T-helper 2 cell treated with Interferon-gamma antibody and Interleukin-4, amounts not matched to agents 5 μg/mL and 100 μg/mL, for 36 hours (primary cell): ENCODE measurements around the gene TRABD2A.
"Not testable (repeated sequence)": the region's sequence is repeated elsewhere in the genome, so short reads cannot be mapped to it uniquely, and the experiment has no call there.

Source experiments
- DNase-seq: peaks from one replicate; pipeline ENCODE4 v3.0.0; 2021; ENCODE audit warnings: low spot score
- H3K27ac Mint-ChIP-seq: one replicate; pipeline ENCODE4 v1.8.0; 2021; ENCODE audit warnings: mild to moderate bottlenecking, mixed read lengths
- H3K27me3 Mint-ChIP-seq: one replicate; pipeline ENCODE4 v1.8.0; 2021; ENCODE audit warnings: low read depth, mixed read lengths
- H3K36me3 Mint-ChIP-seq: one replicate; pipeline ENCODE4 v1.8.0; 2021; ENCODE audit warnings: low read depth, mixed read lengths
- H3K4me1 Mint-ChIP-seq: one replicate; pipeline ENCODE4 v1.8.0; 2021; ENCODE audit warnings: low read depth, mixed read lengths
- H3K4me3 Mint-ChIP-seq: one replicate; pipeline ENCODE4 v1.8.0; 2022; ENCODE audit warnings: mild to moderate bottlenecking, moderate library complexity, mixed read lengths
- H3K9me3 Mint-ChIP-seq: one replicate; pipeline ENCODE4 v1.8.0; 2021; ENCODE audit warnings: mixed read lengths

Gene TRABD2A

GRCh38 chr2:84880645-84881521, at the start of gene TRABD2A:
TRABD2A (minus strand) TSS chr2:84881084; CDS start chr2:84881039, 45 bp downstream.
- peaks cover 48% of the 10 kb centered on the region for H3K4me1 Mint-ChIP-seq
- H3K4me3 Mint-ChIP-seq = peak within 1 kb of the TSS; percentile 95
- H3K36me3 Mint-ChIP-seq = peaks cover 12% of the 10 kb centered on the region
- H3K27ac Mint-ChIP-seq = peak within 1 kb of the TSS; percentile 97
- DNase-seq = peak; percentile 77
- H3K9me3 Mint-ChIP-seq = no peaks in the 10 kb centered on the region
- no peaks in the 10 kb centered on the region for H3K27me3 Mint-ChIP-seq

GRCh38 chr2:84927275-84927627, 46.4 kb upstream of the TRABD2A start:
- H3K36me3 Mint-ChIP-seq = peaks cover 5% of the 10 kb centered on the region
- H3K4me1 Mint-ChIP-seq = peaks cover 48% of the 10 kb centered on the region
- H3K9me3 Mint-ChIP-seq = peaks cover 5% of the 10 kb centered on the region
- H3K4me3 Mint-ChIP-seq = peak overlapping the region; percentile 90
- H3K27ac Mint-ChIP-seq = peak overlapping the region; percentile 91
- no peak for DNase-seq
- H3K27me3 Mint-ChIP-seq = no peaks in the 10 kb centered on the region

DNA sequence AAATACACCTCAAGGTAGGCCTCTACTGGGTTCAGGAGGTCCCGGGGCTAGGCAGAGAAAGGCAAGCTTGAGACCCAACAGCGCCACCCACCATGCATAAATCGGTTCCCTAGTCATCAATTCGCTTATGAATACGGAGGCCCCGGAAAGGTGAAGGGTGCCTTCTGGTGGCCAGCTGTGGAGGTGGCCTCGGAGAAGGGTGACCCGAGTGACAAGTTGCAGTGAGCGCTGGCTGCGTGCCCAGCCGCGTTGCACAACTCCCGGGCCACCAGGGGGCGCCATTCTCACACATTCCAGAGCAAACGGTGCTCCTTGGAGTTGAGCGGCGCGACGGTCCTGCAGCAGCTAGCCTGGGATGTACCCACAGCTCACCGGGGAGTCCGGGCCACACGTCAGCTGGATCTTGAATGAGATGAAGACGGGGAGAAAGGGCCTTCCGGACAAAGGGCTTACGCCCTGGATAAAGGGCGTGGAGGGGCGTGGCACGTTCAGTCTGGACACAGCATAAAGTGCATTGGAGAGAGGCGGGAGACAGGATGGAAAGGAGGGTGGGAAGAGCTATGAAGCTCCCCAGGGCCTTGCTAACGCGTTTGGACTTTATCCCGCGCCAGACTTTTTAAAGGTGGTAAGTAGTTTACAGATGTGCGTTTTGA, 45.0 kb upstream of the TRABD2A start:
- Mint-ChIP-seq H3K36me3 (peaks cover 5% of the 10 kb centered on the region), H3K4me1 (peaks cover 38% of the 10 kb centered on the region), H3K27me3 (no peaks in the 10 kb centered on the region), H3K4me3 (peak overlapping the region; percentile 90), H3K27ac (peak overlapping the region; percentile 91), H3K9me3 (peaks cover 5% of the 10 kb centered on the region)
- peak; percentile 99 for DNase-seq

- peaks cover 39% of the 10 kb centered on the region for H3K4me1 Mint-ChIP-seq
- H3K27me3 Mint-ChIP-seq = no peaks in the 10 kb centered on the region
- peak overlapping the region; percentile 91 for H3K27ac Mint-ChIP-seq
- H3K4me3 Mint-ChIP-seq = peak overlapping the region; percentile 90
- H3K36me3 Mint-ChIP-seq = peaks cover 5% of the 10 kb centered on the region
- DNase-seq = no peak
- H3K9me3 Mint-ChIP-seq = peaks cover 5% of the 10 kb centered on the region
Observed at GRCh38 chr2:84925336-84925723, 44.4 kb upstream of the TRABD2A start.

DNA sequence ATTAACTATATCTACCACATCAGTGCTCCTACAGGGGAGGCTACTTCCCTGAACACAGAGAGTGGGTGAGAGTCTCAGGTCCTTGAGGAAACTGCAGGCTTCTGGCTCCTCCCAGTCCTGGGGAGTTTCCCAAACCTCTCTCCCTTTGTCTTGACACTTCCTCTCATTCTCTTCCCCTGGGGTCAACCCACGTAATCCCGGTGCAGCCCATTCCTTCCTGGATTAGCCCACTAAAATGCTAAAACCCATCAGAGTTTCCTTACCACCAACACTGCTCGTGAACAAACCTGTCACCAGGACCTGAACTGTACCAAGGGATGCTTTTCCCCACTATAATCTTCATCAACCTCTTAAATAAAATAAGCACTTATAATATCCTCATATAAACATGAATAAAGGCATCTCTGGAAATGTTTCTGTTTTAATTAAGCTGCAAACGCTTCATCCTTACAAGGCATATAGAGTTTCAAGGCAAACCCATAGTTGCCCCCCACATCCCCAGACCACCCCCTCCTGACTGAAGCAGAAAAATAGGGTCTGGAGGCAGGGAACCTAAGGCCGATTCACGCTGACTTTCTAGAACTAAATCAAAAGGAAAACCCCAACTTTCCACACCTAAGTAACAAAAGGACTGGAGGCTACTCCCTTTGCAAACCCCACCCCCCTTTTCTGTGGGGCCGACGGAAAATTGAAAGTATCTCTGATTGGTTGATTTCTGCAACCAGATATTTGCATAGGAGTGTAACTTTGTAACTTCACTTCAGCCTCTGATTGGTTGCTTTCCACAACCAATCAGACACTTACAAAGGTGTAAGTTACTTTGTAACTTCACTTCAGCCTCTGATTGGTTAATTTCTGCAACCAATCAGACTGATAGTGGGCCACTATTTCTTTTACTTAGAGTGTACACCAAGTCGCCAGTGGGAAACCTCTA, 43.6 kb upstream of the TRABD2A start:
- Mint-ChIP-seq H3K27ac (peak overlapping the region; percentile 91), H3K4me1 (peaks cover 45% of the 10 kb centered on the region), H3K36me3 (peaks cover 6% of the 10 kb centered on the region), H3K9me3 (peaks cover 5% of the 10 kb centered on the region), H3K27me3 (no peaks in the 10 kb centered on the region), H3K4me3 (peak overlapping the region; percentile 81)
- peak; percentile 77 for DNase-seq

DNA sequence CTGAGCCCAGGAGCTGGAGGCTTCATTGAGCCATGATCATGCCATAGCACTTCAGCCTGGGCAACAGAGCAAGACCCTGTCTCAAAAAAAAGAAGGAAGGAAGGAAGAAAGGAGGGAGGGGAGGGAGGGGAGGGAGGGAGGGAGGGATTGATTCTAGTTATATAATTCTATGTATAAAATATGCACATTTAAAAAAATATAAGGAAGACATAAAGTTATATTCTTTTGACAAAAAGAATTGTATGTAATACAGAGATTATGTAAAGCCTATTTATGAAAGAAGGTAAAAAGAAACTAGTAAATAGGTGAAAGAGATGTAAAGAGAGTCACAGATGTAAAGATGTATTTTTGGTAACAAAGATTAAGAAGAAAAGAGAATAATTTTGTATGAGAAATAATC, 42.1 kb upstream of the TRABD2A start:
- H3K4me3 Mint-ChIP-seq = peak overlapping the region; percentile 25
- no peaks in the 10 kb centered on the region for H3K27me3 Mint-ChIP-seq
- H3K27ac Mint-ChIP-seq = peak overlapping the region; percentile 70
- DNase-seq = no peak
- H3K9me3 Mint-ChIP-seq = peaks cover 5% of the 10 kb centered on the region
- H3K4me1 Mint-ChIP-seq = peaks cover 55% of the 10 kb centered on the region
- H3K36me3 Mint-ChIP-seq = peaks cover 7% of the 10 kb centered on the region

DNA sequence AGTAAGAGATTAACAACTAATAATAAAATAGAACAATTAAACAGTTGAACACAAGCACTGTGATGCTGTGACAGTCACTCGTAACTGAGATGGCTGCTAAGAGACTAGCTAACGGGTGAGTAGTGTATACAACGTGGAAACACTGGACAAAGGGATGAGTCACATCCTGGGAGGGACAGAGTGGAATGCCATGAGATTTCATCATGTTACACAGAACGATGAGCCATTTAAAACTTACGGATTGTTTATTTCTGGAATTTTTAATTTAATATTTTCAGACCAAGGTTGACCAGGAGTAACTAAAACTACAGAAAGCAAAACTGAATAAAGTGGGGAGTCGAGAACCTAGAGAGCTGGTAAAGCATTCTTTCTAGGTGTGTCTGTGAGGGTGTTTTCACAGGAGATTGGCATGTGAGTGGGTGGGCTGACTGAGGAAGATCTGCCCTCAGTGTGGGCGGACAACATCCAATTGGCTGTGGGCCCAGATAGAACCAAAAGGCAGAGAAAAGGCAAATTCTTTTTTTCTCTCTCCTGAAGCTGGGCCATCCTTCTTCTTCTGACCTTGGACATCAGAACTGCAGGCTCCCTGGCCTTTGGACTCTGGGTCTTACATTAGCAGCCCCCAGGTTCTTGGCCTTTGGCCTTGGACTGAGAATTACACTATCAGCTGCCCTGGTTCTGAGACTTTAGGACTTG, 39.1 kb upstream of the TRABD2A start:
- H3K4me3 Mint-ChIP-seq = peak overlapping the region; percentile 53
- DNase-seq = peak; percentile 63
- H3K27me3 Mint-ChIP-seq = no peaks in the 10 kb centered on the region
- peaks cover 2% of the 10 kb centered on the region for H3K36me3 Mint-ChIP-seq
- peak overlapping the region; percentile 84 for H3K27ac Mint-ChIP-seq
- peaks cover 37% of the 10 kb centered on the region for H3K4me1 Mint-ChIP-seq
- H3K9me3 Mint-ChIP-seq = peaks cover 5% of the 10 kb centered on the region

DNA sequence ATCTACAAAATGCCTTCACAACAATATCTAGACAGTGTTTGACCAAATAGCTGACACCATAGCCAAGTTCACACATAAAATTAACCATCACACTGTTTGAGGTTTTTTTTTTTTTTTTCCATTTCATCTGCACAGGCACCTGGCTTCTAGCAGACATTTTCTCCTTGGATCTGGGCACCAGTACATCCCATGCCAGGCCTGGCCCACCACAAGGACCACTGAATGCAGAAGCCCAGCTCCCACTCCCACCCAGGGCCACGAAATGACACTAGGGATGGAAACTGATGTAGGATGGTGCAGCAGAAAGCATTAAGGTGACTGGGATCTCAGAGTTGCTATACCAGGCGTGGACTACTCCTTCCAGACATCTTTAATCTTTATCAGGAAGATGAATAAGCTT, 37.5 kb upstream of the TRABD2A start:
- Mint-ChIP-seq H3K4me1 (peaks cover 35% of the 10 kb centered on the region), H3K36me3 (peaks cover 4% of the 10 kb centered on the region)

GRCh38 chr2:84917821-84918220, 36.9 kb upstream of the TRABD2A start:
- peaks cover 33% of the 10 kb centered on the region for H3K4me1 Mint-ChIP-seq
- H3K9me3 Mint-ChIP-seq, H3K36me3 Mint-ChIP-seq, H3K4me3 Mint-ChIP-seq, DNase-seq, H3K27me3 Mint-ChIP-seq, H3K27ac Mint-ChIP-seq: not testable (repeated sequence)

More for the DNA sequence above, 37.5 kb upstream of the TRABD2A start:
- H3K27me3 Mint-ChIP-seq = no peaks in the 10 kb centered on the region
- DNase-seq = no peak
- peak overlapping the region; percentile 49 for H3K27ac Mint-ChIP-seq
- peak overlapping the region; percentile 20 for H3K4me3 Mint-ChIP-seq
- H3K9me3 Mint-ChIP-seq = no peaks in the 10 kb centered on the region

- H3K4me1 Mint-ChIP-seq = peaks cover 43% of the 10 kb centered on the region
- H3K36me3 Mint-ChIP-seq, H3K9me3 Mint-ChIP-seq, DNase-seq, H3K27ac Mint-ChIP-seq, H3K27me3 Mint-ChIP-seq, H3K4me3 Mint-ChIP-seq: not testable (repeated sequence)
Observed at GRCh38 chr2:84915675-84916074, 34.8 kb upstream of the TRABD2A start.

GRCh38 chr2:84914334-84914733, 33.5 kb upstream of the TRABD2A start:
- Mint-ChIP-seq H3K27me3 (no peaks in the 10 kb centered on the region), H3K36me3 (peaks cover 11% of the 10 kb centered on the region), H3K4me1 (peaks cover 38% of the 10 kb centered on the region), H3K9me3 (peaks cover 20% of the 10 kb centered on the region), H3K27ac (no peak overlapping the region), H3K4me3 (no peak overlapping the region)
- DNase-seq = no peak

DNA sequence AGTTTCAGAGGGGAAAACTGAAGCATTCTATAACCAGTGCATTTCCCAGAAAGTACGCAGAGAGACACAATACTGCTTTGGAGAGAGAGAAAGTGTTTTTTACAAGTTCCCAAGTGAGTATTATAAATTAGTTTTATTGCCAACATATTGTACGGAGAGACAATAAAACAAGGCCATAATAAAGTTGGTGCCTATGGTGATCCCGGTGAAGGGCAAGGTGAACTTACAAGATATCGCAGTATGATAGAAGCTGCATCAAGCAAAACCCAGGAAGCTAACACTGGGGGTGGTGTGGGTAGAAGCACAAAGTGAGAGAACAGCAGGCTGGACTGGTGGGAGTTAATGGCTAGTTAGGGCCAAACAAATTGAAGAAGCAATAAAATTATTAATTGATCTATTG, 32.1 kb upstream of the TRABD2A start:
- peaks cover 24% of the 10 kb centered on the region for H3K9me3 Mint-ChIP-seq
- no peak overlapping the region for H3K4me3 Mint-ChIP-seq
- H3K4me1 Mint-ChIP-seq = peaks cover 42% of the 10 kb centered on the region
- H3K36me3 Mint-ChIP-seq = peaks cover 24% of the 10 kb centered on the region
- no peak for DNase-seq
- no peaks in the 10 kb centered on the region for H3K27me3 Mint-ChIP-seq
- no peak overlapping the region for H3K27ac Mint-ChIP-seq

- no peak for DNase-seq
- no peaks in the 10 kb centered on the region for H3K27me3 Mint-ChIP-seq
- peaks cover 51% of the 10 kb centered on the region for H3K4me1 Mint-ChIP-seq
- H3K4me3 Mint-ChIP-seq = no peak overlapping the region
- no peak overlapping the region for H3K27ac Mint-ChIP-seq
- H3K9me3 Mint-ChIP-seq = peaks cover 24% of the 10 kb centered on the region
- H3K36me3 Mint-ChIP-seq = peaks cover 40% of the 10 kb centered on the region
Observed at GRCh38 chr2:84911135-84911678, 30.3 kb upstream of the TRABD2A start.
